ENCODE results near the gene NRAP.

NRAP gene

GRCh38 chr10:113557903-113558321 lies 105.9 kb downstream of the NRAP start:
- in situ Hi-C loops (cut with HindIII; ENCODE audit: low pct_unique_long_range_greater_than_20kb, low sequenced_read_pairs), result no loop called here
- DNase-seq (ENCODE audit: low read depth in 1 of 2, low spot score in 1 of 2), result peak in 1 of 2 experiments; percentile 59

GRCh38 chr10:113557424-113557862 lies 106.4 kb downstream of the NRAP start:
- DNase-seq (ENCODE audit: low read depth in 1 of 2, low spot score in 1 of 2), result no peak
- in situ Hi-C loops (cut with HindIII; ENCODE audit: low pct_unique_long_range_greater_than_20kb, low sequenced_read_pairs), result no loop called here
- TF ChIP-seq JUND (IDR thresholded peaks at IDR 0.05; ENCODE audit: low read depth), result no peak

More at GRCh38 chr10:113557903-113558321, 105.9 kb downstream of the NRAP start:
- no peak for TF ChIP-seq JUND (IDR thresholded peaks at IDR 0.05; ENCODE audit: low read depth)

GRCh38 chr10:113555751-113556150 lies 108.1 kb downstream of the NRAP start:
- in situ Hi-C loops (cut with HindIII; ENCODE audit: low pct_unique_long_range_greater_than_20kb, low sequenced_read_pairs), result no loop called here
- no peak for DNase-seq (ENCODE audit: low read depth in 1 of 2, low spot score in 1 of 2)
- TF ChIP-seq JUND (IDR thresholded peaks at IDR 0.05; ENCODE audit: low read depth), result no peak

GRCh38 chr10:113555245-113555644 lies 108.6 kb downstream of the NRAP start:
- no peak for TF ChIP-seq JUND (IDR thresholded peaks at IDR 0.05; ENCODE audit: low read depth)
- in situ Hi-C loops (cut with HindIII; ENCODE audit: low pct_unique_long_range_greater_than_20kb, low sequenced_read_pairs), result no loop called here
- DNase-seq (ENCODE audit: low read depth in 1 of 2, low spot score in 1 of 2), result no peak

- DNase-seq (ENCODE audit: low read depth in 1 of 2, low spot score in 1 of 2), result no peak
- in situ Hi-C loops (cut with HindIII; ENCODE audit: low pct_unique_long_range_greater_than_20kb, low sequenced_read_pairs), result no loop called here
- no peak for TF ChIP-seq JUND (IDR thresholded peaks at IDR 0.05; ENCODE audit: low read depth)
Measured at GRCh38 chr10:113554214-113554613, 109.6 kb downstream of the NRAP start.

DNA sequence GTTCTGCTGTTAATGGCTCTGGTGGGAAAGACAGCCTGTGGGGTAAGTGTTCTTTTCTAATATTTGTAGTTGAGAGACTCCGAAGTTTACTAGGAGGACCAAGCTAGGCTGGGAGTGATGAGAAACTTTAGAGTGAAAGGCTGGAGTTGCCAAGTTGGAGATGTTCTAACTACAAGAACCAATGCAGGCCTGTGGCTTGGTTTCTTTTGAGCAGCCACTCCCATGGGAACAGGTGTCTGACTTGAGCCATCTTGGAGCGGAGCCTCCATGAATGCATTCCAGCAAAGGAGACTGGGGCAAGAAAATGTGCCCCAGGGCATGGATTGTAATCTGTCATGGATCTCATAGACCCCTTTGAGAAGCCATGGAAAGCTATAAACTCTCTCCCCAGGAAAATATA lies 110.7 kb downstream of the NRAP start:
- in situ Hi-C loops (cut with HindIII; ENCODE audit: low pct_unique_long_range_greater_than_20kb, low sequenced_read_pairs), result no loop called here
- no peak for TF ChIP-seq JUND (IDR thresholded peaks at IDR 0.05; ENCODE audit: low read depth)
- no peak for DNase-seq (ENCODE audit: low read depth in 1 of 2, low spot score in 1 of 2)

- in situ Hi-C loops (cut with HindIII; ENCODE audit: low pct_unique_long_range_greater_than_20kb, low sequenced_read_pairs), result no loop called here
Measured at GRCh38 chr10:113552701-113553100, 111.1 kb downstream of the NRAP start, which contains the start of gene HABP2. HABP2 (plus strand) TSS chr10:113553053; CDS start chr10:113553122, 69 bp downstream.

GRCh38 chr10:113552014-113552413 lies 111.8 kb downstream of the NRAP start:
- in situ Hi-C loops (cut with HindIII; ENCODE audit: low pct_unique_long_range_greater_than_20kb, low sequenced_read_pairs), result no loop called here
- TF ChIP-seq JUND (IDR thresholded peaks at IDR 0.05; ENCODE audit: low read depth), result no peak
- peak in 1 of 2 experiments; percentile 65 for DNase-seq (ENCODE audit: low read depth in 1 of 2, low spot score in 1 of 2)

More at GRCh38 chr10:113552701-113553100, 111.1 kb downstream of the NRAP start, which contains the start of gene HABP2:
- no peak for DNase-seq (ENCODE audit: low read depth in 1 of 2, low spot score in 1 of 2)
- TF ChIP-seq JUND (IDR thresholded peaks at IDR 0.05; ENCODE audit: low read depth), result no peak

DNA sequence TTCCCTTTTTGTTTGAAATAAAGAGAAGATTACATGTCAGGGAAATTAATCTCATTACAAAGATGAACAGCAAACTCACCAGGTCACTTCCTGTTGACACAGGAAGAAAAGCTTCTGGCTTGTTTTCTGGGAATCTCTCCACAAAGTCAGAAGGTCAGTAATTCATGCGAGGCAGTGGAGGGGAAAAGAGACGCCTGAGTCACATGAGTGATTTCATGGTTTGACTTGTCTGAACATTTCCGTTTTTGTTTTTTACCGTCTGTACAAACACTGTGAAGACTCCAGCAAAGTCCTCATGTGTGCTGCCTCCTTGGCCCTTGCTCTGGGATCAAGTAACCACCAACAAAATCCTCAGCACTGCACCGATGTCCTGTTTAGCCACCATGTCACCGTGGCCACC lies 113.5 kb downstream of the NRAP start:
- no peak for TF ChIP-seq JUND (IDR thresholded peaks at IDR 0.05; ENCODE audit: low read depth)
- in situ Hi-C loops (cut with HindIII; ENCODE audit: low pct_unique_long_range_greater_than_20kb, low sequenced_read_pairs), result no loop called here
- DNase-seq (ENCODE audit: low read depth in 1 of 2, low spot score in 1 of 2), result no peak

DNA sequence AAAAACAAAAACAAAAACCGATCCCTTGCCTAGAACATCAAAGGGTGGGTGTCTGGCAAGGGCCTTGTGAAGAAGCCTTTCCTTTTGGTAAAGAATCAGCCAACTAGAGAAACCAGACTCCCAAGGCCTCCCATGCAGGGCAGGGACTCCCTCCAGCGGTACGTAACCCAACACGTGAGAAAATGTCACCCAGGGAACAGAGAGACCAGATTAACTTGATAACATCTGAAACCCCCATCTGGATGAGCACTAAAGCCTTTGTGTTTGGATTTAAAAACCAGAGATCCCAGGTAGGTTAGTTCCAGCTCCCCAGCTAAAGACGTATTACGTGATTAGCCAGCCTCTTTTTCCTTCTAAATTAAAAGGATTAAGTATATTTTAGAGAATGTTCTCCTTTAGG lies 114.0 kb downstream of the NRAP start:
- in situ Hi-C loops (cut with HindIII; ENCODE audit: low pct_unique_long_range_greater_than_20kb, low sequenced_read_pairs), result no loop called here
- TF ChIP-seq JUND (IDR thresholded peaks at IDR 0.05; ENCODE audit: low read depth), result no peak
- DNase-seq (ENCODE audit: low read depth in 1 of 2, low spot score in 1 of 2), result no peak

GRCh38 chr10:113547426-113547825 lies 116.4 kb downstream of the NRAP start:
- in situ Hi-C loops (cut with HindIII; ENCODE audit: low pct_unique_long_range_greater_than_20kb, low sequenced_read_pairs), result no loop called here
- DNase-seq (ENCODE audit: low read depth in 1 of 2, low spot score in 1 of 2), result no peak
- TF ChIP-seq JUND (IDR thresholded peaks at IDR 0.05; ENCODE audit: low read depth), result no peak

DNA sequence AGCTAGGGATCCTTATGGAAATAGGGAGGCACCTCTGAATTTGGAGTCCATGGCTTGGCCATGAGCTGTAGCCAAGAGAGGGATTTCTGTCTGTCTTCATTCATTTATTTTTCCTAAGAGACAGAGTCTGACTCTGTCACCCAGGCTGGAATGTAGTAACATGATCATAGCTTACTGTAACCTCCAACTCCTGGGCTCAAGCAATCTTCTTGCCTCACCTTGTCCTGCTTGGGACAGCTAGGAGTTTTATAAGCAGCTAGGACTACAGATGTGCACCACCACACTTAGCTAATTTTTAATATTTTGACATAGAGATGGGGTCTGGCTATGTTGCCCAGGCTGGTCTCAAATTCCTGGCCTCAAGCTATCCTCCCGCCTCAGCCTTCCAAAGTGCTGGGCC lies 119.4 kb downstream of the NRAP start:
- in situ Hi-C loops (cut with HindIII; ENCODE audit: low pct_unique_long_range_greater_than_20kb, low sequenced_read_pairs), result no loop called here
- no peak for DNase-seq (ENCODE audit: low read depth in 1 of 2, low spot score in 1 of 2)
- no peak for TF ChIP-seq JUND (IDR thresholded peaks at IDR 0.05; ENCODE audit: low read depth)

GRCh38 chr10:113543107-113543955 lies 120.5 kb downstream of the NRAP start:
- TF ChIP-seq JUND (IDR thresholded peaks at IDR 0.05; ENCODE audit: low read depth), result no peak
- no peak for DNase-seq (ENCODE audit: low read depth in 1 of 2, low spot score in 1 of 2)
- in situ Hi-C loops (cut with HindIII; ENCODE audit: low pct_unique_long_range_greater_than_20kb, low sequenced_read_pairs), result no loop called here

All from T47D (cell line).